AG10803 (cell line): Measurements from ENCODE around the gene PHLPP2.

ENCODE experiments used
- DNase-seq: peaks from one replicate; pipeline ENCODE4 v3.0.0; 2010; ENCODE audit warnings: low read depth
- H3K4me3 ChIP-seq: 2 replicates; pipeline ENCODE4 v1.5.1; 2011; ENCODE audit warnings: mild to moderate bottlenecking, low read length, control low read depth
- CTCF ChIP-seq: conservative IDR thresholded peaks from 2 replicates; pipeline ENCODE4 v1.5.1; 2011; ENCODE audit warnings: mild to moderate bottlenecking, low read length, control low read depth, inconsistent platforms

PHLPP2 gene

DNA sequence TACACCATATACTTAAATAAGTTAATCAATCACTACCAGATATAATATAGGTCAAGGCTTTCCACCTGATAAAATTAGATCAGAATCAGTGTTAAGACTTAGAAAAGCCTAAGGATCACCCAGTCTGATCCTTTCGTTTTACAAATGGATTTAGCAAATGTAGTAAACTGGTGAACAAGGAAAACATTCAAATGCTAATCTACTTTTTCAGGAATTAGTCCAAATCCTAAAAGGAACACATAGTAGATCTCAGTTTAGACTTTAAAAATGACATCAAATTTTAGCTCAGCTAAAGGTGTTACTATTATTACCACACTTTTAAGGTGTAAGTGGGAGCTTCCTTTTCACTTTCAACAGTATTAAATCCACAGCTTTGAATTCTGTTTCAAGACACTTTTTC lies 12.0 kb downstream of the PHLPP2 start:
- no peak overlapping the region for H3K4me3 ChIP-seq
- no peak for TF ChIP-seq CTCF
- DNase-seq = no peak

DNA sequence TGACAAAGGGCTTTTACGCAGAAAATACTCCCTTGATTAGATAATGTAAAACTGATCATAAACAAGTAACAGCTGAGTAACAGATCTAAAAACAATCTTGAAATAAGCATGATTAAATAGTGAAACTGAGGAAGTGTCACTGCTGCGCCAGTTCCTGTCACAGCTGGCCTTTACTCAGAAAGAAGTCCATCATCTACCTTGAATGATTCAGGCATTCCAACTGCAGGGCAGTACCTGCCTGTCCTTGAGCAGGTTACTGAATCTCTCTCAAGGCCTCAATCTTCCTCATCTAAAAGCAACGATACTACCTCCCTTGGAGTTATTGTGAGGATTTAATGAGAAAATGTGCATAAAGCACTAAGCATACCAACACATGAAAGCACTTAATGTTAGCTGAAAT lies 12.7 kb downstream of the PHLPP2 start:
- no peak overlapping the region for H3K4me3 ChIP-seq
- no peak for DNase-seq

DNA sequence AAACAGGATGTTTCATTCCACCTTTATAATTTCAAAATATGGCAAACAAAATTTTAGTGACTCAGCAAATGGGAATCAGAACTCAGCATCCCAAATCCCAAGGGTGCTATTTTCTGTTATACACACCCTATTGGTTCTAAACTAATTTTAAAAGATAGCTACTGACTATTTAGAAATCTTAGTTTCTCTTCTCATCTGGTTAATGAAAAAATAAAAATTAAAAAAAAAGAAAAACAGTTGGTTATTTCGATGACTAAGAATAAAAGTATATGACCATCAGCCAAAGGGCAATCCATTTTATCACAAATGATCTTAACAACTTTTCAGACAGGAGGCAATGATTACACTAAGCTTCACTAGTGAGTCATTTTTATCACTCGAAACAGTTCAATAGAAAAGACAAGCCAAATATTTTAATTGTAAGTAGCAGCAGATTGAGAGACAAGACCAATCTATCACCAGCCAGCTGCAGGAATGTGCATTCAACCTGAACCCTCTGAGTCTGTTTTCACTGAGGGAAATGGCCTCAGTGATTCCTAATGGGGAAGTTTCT lies 15.2 kb downstream of the PHLPP2 start:
- no peak for TF ChIP-seq CTCF
- peak; percentile 92 for DNase-seq
- H3K4me3 ChIP-seq = no peak overlapping the region; the same call in 1 of the 2 replicates

More for the DNA sequence above, 12.7 kb downstream of the PHLPP2 start:
- no peak for TF ChIP-seq CTCF

DNA sequence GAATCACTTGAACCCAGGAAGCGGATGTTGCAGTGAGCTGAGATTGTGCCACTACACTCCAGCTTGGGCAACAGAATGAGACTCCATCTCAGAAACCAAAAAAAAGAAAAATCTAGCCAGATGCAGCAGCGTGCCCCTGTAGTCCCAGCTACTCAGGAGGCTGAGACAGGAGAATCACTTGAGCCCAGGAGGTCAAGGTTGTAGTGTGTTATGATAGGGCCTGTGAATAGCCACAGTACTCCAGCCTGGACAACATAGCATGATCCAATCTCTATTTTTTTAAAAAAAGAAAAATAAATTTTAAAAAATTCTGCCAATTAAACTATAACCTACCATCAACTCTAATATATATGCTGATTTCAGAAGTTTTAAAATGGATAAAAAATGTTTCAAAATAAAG lies 15.8 kb downstream of the PHLPP2 start:
- H3K4me3 ChIP-seq = no peak overlapping the region
- TF ChIP-seq CTCF = no peak
- DNase-seq = no peak

GRCh38 chr16:71707199-71707598 lies 17.3 kb downstream of the PHLPP2 start:
- no peak for TF ChIP-seq CTCF
- DNase-seq = no peak
- no peak overlapping the region for H3K4me3 ChIP-seq

- no peak overlapping the region for H3K4me3 ChIP-seq
Observed at GRCh38 chr16:71706046-71706445, 18.5 kb downstream of the PHLPP2 start.

More at GRCh38 chr16:71706046-71706445, 18.5 kb downstream of the PHLPP2 start:
- TF ChIP-seq CTCF = no peak
- no peak for DNase-seq
